H1 (cell line): Measurements from ENCODE around the gene GRB14.

Source experiments
- CHD2 ChIP-seq: IDR thresholded peaks from 2 replicates; pipeline ENCODE4 v1.6.1; 2012; ENCODE audit warnings: low read length, improper control_type of control experiment
- CTCF ChIP-seq, 3 experiments: IDR thresholded peaks; 1 replicate in 2 of 3; 2 replicates in 1 of 3; pipeline versions ENCODE4 v1.5.1 to v1.6.1; 2011; ENCODE audit warnings: low read length in 3 of 3, mild to moderate bottlenecking in 3 of 3, inconsistent platforms in 2 of 3, low read depth in 1 of 3, moderate library complexity in 1 of 3; ENCODE audit not compliant: insufficient read depth in 1 of 3; ENCODE audit errors: control extremely low read depth in 1 of 3
- EP300 ChIP-seq, 2 experiments: IDR thresholded peaks; 1 replicate in 1 of 2; 2 replicates in 1 of 2; pipeline ENCODE4 v1.6.1; 2011 to 2012; ENCODE audit warnings: low read depth in 2 of 2, low read length in 2 of 2, mild to moderate bottlenecking in 2 of 2, borderline replicate concordance in 1 of 2, inconsistent platforms in 1 of 2, moderate library complexity in 1 of 2
- GABPA ChIP-seq: IDR thresholded peaks from 2 replicates; pipeline ENCODE4 v1.6.1; 2011; ENCODE audit warnings: mild to moderate bottlenecking, low read length, moderate library complexity, borderline replicate concordance; ENCODE audit not compliant: insufficient read depth
- KDM1A ChIP-seq: fragments of 200-600, 300-600 bp; sonication (generic); IDR thresholded peaks from 2 replicates; pipeline ENCODE4 v1.7.1; 2016; ENCODE audit warnings: mild to moderate bottlenecking, low read length, borderline replicate concordance
- MAX ChIP-seq: IDR thresholded peaks from 2 replicates; pipeline ENCODE4 v1.6.1; 2012; ENCODE audit warnings: inconsistent platforms
- POLR2A ChIP-seq, 2 experiments: IDR thresholded peaks; 1 replicate in 1 of 2; 2 replicates in 1 of 2; pipeline ENCODE4 v1.6.1; 2011; ENCODE audit warnings: low read depth in 2 of 2, low read length in 2 of 2, mild to moderate bottlenecking in 2 of 2; ENCODE audit errors: control extremely low read depth in 1 of 2
- POLR2AphosphoS5 ChIP-seq: IDR thresholded peaks from 2 replicates; pipeline ENCODE4 v1.6.1; 2011; ENCODE audit warnings: low read depth, low read length
- RFX5 ChIP-seq: IDR thresholded peaks from 2 replicates; pipeline ENCODE4 v1.6.1; 2011; ENCODE audit warnings: low read depth, low read length, improper control_type of control experiment, borderline replicate concordance
- SAP30 ChIP-seq: fragments of 300-600 bp; sonication (generic); IDR thresholded peaks from 2 replicates; pipeline ENCODE4 v1.7.1; 2012; ENCODE audit warnings: low read length, moderate library complexity, mild to moderate bottlenecking, inconsistent platforms; ENCODE audit not compliant: insufficient read depth, insufficient replicate concordance
- TAF1 ChIP-seq: IDR thresholded peaks from 2 replicates; pipeline ENCODE4 v1.6.1; 2011; ENCODE audit warnings: mild to moderate bottlenecking, low read depth, low read length
- TAF7 ChIP-seq: optimal IDR thresholded peaks from 2 replicates; pipeline ENCODE3; 2011; ENCODE audit warnings: low read depth, mild to moderate bottlenecking, inconsistent platforms, low read length, moderate library complexity, borderline replicate concordance
- TBP ChIP-seq: IDR thresholded peaks from 2 replicates; pipeline ENCODE4 v1.6.1; 2011; ENCODE audit warnings: low read depth, low read length, improper control_type of control experiment
- YY1 ChIP-seq: IDR thresholded peaks from 2 replicates; pipeline ENCODE4 v1.6.1; 2011; ENCODE audit warnings: low read depth, mild to moderate bottlenecking, low read length

GRCh38 chr2:164613321-164613982, 7.8 kb downstream of the GRB14 start:
- TF ChIP-seq EP300 (IDR thresholded peaks at IDR 0.05; ENCODE audit: borderline replicate concordance in 1 of 2, low read depth in 2 of 2, low read length in 2 of 2) (no peak), GABPA (no peak), POLR2AphosphoS5 (no peak), CHD2 (no peak), CTCF (IDR thresholded peaks at IDR 0.05; ENCODE audit: control extremely low read depth in 1 of 3, insufficient read depth in 1 of 3, low read depth in 1 of 3, low read length in 3 of 3) (no peak), TAF7 (no peak), TAF1 (no peak), SAP30 (no peak), YY1 (no peak), KDM1A (no peak), TBP (no peak), RFX5 (no peak), MAX (no peak), POLR2A (IDR thresholded peaks at IDR 0.05; ENCODE audit: control extremely low read depth in 1 of 2, low read depth in 2 of 2, low read length in 2 of 2) (no peak)
